NOMO-1 (cell line): ENCODE results near the gene PEX19.
"Not testable (repeated sequence)": the region's sequence is repeated elsewhere in the genome, so short reads cannot be mapped to it uniquely, and the experiment has no call there.

Source experiments
- DNase-seq, 2 experiments: peaks; one replicate each; lab custom pipeline; 2025; ENCODE audit not compliant: unreplicated experiment in 2 of 2; lab: John Stamatoyannopoulos, UW

Gene PEX19

GRCh38 chr1:160284782-160285344, at the start of gene PEX19:
Gene PEX19, minus strand, starts transcription at chr1:160285133. Its CDS starts 9 bp downstream, at chr1:160285124.
- DNase-seq, result peak; percentile 87 to 90

- no peak for DNase-seq
These were observed 47.6 kb upstream of the PEX19 start for GRCh38 chr1:160332516-160332915.

- DNase-seq, result no peak
These were observed 45.2 kb upstream of the PEX19 start for GRCh38 chr1:160330119-160330518.

GRCh38 chr1:160328184-160328583, 43.3 kb upstream of the PEX19 start:
- no peak for DNase-seq

- no peak for DNase-seq
These were observed 41.5 kb upstream of the PEX19 start for GRCh38 chr1:160326418-160326817.

GRCh38 chr1:160325252-160325651, 40.3 kb upstream of the PEX19 start:
- no peak for DNase-seq

GRCh38 chr1:160322831-160323230, 37.9 kb upstream of the PEX19 start:
- no peak for DNase-seq

GRCh38 chr1:160315359-160315758, 30.4 kb upstream of the PEX19 start:
- no peak for DNase-seq

- DNase-seq, result no peak
These were observed 24.6 kb upstream of the PEX19 start for GRCh38 chr1:160309571-160309970.

- DNase-seq, result no peak
These were observed 24.2 kb upstream of the PEX19 start for GRCh38 chr1:160309185-160309557.

- no peak for DNase-seq
These were observed 23.7 kb upstream of the PEX19 start for GRCh38 chr1:160308451-160309184.

- DNase-seq, result no peak
These were observed 22.3 kb upstream of the PEX19 start for GRCh38 chr1:160307118-160307791.

- DNase-seq, result no peak
These were observed 15.2 kb upstream of the PEX19 start for GRCh38 chr1:160300173-160300572.

- no peak for DNase-seq
These were observed 11.1 kb upstream of the PEX19 start for GRCh38 chr1:160296036-160296435.

GRCh38 chr1:160293020-160293968, 8.4 kb upstream of the PEX19 start:
- DNase-seq, result no peak

GRCh38 chr1:160291248-160292220, 6.6 kb upstream of the PEX19 start:
- peak; percentile 30 to 33 for DNase-seq

- not testable (repeated sequence) for DNase-seq
These were observed 2.8 kb upstream of the PEX19 start for GRCh38 chr1:160287769-160288168.

GRCh38 chr1:160285506-160285905, 573 bp upstream of the PEX19 start:
- no peak for DNase-seq

GRCh38 chr1:160284220-160284781, 632 bp downstream of the PEX19 start:
- DNase-seq, result peak; percentile 65 to 75
